ENCODE data around the gene PRKAR1A.
"Not testable (repeated sequence)": the region's sequence is repeated elsewhere in the genome, so short reads cannot be mapped to it uniquely, and the experiment has no call there.

Gene PRKAR1A

GRCh38 chr17:68511671-68512246, 471 bp upstream of the PRKAR1A start:
- peak; percentile 76 for DNase-seq

- DNase-seq = no peak
Observed at GRCh38 chr17:68512960-68513474, 787 bp downstream of the PRKAR1A start.

GRCh38 chr17:68513932-68514331, 1.7 kb downstream of the PRKAR1A start:
- DNase-seq = no peak

- no peak for DNase-seq
Observed at GRCh38 chr17:68514831-68515635, 2.8 kb downstream of the PRKAR1A start.

- no peak for DNase-seq
Observed at GRCh38 chr17:68516732-68517131, 4.5 kb downstream of the PRKAR1A start.

- not testable (repeated sequence) for DNase-seq
Observed at GRCh38 chr17:68517605-68518004, 5.4 kb downstream of the PRKAR1A start.

- no peak for DNase-seq
Observed at GRCh38 chr17:68518063-68518815, 6.0 kb downstream of the PRKAR1A start.

GRCh38 chr17:68519051-68519450, 6.8 kb downstream of the PRKAR1A start:
- not testable (repeated sequence) for DNase-seq

GRCh38 chr17:68519911-68520310, 7.7 kb downstream of the PRKAR1A start:
- DNase-seq = no peak

- DNase-seq = no peak
Observed at GRCh38 chr17:68522266-68522665, 10.0 kb downstream of the PRKAR1A start.

- no peak for DNase-seq
Observed at GRCh38 chr17:68526548-68526947, 14.3 kb downstream of the PRKAR1A start.

- no peak for DNase-seq
Observed at GRCh38 chr17:68527314-68527713, 15.1 kb downstream of the PRKAR1A start.

- no peak for DNase-seq
Observed at GRCh38 chr17:68531252-68531651, 19.0 kb downstream of the PRKAR1A start.

GRCh38 chr17:68532826-68533225, 20.6 kb downstream of the PRKAR1A start:
- DNase-seq = no peak

GRCh38 chr17:68533887-68534694, 21.9 kb downstream of the PRKAR1A start:
- DNase-seq = no peak

- no peak for DNase-seq
Observed at GRCh38 chr17:68534695-68535088, 22.5 kb downstream of the PRKAR1A start.

- no peak for DNase-seq
Observed at GRCh38 chr17:68535922-68536321, 23.7 kb downstream of the PRKAR1A start.

GRCh38 chr17:68539548-68540467, 27.6 kb downstream of the PRKAR1A start:
- no peak for DNase-seq

GRCh38 chr17:68540981-68541380, 28.8 kb downstream of the PRKAR1A start:
- DNase-seq = no peak

GRCh38 chr17:68541816-68542215, 29.6 kb downstream of the PRKAR1A start:
- DNase-seq = no peak

GRCh38 chr17:68542698-68543463, 30.7 kb downstream of the PRKAR1A start:
- no peak for DNase-seq
